Astrocyte of the hippocampus (primary cell): Measurements from ENCODE around the gene CDKL4.
"Not testable (repeated sequence)": the region's sequence is repeated elsewhere in the genome, so short reads cannot be mapped to it uniquely, and the experiment has no call there.

Experiments
- DNase-seq: peaks from one replicate; pipeline ENCODE4 v3.0.0; 2011; ENCODE audit warnings: low read depth, low spot score

CDKL4 gene

DNA sequence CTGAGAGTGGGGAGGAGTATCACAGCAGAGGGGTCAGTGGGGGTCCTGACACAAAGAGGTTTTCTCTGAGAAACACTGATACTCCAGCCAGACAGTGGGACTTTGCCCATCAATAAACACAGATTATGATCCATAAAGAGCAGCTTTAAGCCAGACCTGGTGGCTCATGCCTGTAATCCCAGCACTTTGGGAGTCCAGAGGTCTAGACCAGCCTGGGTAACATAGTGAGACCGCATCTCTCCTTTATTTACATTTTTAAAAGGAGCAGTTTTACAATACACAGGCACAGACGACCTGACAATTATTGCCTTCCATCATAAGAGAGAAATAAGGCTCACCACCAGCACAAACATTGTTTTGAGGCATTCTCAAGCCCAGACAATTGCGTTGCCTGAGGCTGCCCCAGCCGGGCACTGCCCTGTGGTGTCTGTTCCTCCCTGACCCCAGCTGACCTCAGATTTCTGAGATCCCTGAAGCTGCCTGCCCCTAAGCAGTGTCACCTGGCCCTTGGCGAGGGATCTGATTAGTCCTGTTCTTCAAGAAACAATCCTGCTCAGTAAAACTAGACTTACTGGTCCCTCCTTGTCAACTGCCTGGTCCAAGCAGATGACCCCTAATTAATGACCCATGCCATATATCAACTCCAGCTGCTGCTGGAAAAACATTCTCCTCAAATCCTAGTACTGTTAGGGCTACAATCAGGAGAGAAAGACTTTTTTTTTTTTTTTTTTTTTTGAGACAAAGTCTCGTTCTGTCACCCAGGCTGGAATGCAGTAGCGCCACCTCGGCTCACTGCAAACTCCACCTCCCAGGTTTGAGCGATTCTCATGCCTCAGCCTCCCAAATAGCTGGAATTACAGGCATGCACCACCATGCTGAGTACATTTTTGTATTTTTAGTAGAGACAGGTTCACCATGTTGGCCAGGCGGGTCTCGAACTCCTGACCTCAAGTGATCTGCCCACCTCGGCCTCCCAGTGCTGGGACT, 63.5 kb downstream of the CDKL4 start:
- no peak for DNase-seq

GRCh38 chr2:39178756-39179155, 65.0 kb downstream of the CDKL4 start:
- DNase-seq = no peak

DNA sequence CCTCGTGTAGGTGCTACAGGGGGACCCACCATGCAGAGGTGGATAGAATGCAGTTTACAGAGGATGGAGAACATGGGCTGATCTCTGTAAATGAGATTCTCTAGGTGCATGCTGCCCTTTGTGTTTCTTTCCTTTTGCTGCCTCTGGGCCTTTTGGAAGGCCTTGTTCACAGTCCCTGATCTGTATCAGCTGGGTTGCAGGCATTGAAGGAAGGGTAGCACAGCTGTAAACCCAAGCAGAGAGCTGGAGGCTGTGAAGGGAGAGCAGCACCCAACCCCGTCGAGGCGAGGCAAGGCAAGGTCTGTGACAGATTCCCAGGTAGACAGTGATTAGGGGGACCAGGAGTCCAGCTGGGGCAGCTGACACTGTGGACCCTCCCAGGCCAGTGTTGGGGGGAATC, 66.8 kb downstream of the CDKL4 start:
- DNase-seq = no peak

DNA sequence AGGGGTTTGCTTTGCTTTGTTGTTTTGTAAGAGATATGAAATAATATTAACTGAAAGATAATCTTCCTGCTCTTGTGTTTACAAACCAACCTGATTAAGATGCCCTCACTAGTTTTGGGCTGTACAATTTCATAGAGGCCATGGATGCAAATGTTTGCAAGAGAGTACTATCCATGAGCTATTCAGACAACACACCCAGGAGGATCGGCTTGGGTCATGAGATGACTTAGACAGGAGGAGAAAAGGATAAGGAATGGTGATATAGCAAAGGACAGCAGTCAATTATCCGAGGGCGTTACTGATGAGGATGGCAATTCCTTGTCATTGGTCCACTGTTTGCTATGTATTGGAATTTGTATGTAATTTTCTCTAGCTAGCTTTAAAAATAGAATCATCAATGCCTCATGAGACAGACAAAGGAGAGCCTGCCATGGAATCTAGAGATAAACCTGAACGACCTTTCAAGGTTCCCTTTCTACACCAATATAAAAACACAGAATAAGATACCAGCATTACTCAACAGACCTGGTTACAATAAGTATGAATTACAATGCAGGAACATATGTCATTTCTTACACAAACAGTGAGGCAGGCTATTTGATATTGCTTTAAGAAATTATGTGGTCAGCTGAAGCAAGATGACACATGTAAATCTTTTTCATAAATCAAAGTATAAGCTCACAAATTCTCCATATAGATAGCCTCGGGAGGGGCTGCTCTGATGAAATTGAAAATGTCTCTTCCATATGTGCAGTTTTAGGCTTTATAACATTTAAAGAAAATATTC, 68.6 kb downstream of the CDKL4 start:
- no peak for DNase-seq

DNA sequence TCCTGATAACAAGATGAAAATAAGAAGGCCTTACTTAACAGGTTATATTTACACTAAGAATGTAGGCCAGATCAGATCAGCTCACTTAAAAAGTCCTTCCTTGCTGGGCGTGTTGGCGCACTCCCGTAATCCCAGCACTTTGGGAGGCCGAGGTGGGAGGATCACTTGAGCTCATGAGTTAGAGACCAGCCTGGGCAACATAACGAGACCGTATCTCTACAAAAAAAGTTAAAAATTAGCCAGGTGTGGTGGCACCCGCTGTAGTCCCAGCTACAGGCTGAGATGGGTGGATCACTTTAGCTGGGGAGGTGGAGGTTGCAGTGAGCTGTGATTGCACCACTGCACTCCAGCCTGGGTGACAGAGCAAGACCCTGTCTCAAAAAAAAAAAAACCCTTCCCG, 69.7 kb downstream of the CDKL4 start:
- DNase-seq = no peak

DNA sequence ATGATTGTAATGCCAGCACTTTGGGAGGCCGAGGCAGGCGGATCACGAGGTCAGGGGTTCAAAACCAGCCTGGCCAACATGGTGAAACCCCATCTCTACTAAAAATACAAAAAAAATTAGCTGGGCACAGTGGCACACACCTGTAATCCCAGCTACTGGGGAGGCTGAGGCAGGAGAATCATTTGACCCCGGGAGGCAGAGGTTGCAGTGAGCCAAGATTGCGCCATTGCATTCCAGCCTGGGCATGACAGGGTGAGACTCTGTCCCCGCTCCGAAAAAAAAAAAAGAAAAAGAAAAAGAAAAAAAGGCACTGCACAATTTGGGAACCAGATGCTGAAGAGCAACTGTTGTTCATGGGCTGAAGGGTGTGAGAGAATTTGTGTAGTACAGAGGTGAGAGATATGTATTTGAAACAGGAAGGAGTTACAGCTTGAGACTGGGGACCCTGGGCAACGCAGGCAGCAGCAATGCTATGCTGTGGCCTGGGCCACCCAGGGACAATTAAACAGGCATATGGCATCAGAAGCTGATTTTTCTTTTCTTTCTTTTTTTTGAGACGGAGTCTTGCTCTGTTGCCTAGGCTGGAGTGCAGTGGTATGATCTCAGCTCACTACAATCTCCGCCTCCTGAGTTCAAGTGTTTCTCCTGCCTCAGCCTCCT, 71.6 kb downstream of the CDKL4 start:
- DNase-seq = not testable (repeated sequence)

GRCh38 chr2:39171621-39172020, 72.1 kb downstream of the CDKL4 start:
- no peak for DNase-seq

DNA sequence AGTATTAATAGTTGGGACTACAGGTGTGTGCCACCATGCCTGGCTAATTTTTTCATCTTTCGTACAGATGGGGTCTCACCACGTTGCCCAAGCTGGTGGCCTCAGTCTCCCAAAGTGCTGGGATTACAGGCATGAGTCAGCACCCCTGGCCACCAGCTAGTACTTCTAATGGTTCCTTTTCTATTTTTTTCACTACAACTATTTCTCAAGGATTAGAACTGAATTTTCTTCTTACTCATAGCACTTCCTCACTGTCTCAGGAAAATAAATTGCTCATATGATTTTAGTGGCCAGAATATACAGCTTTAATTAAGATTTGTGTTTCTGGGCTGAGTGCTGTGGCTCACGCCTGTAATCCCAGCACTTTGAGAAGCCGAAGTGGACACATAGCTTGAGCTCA, 79.7 kb downstream of the CDKL4 start:
- no peak for DNase-seq

DNA sequence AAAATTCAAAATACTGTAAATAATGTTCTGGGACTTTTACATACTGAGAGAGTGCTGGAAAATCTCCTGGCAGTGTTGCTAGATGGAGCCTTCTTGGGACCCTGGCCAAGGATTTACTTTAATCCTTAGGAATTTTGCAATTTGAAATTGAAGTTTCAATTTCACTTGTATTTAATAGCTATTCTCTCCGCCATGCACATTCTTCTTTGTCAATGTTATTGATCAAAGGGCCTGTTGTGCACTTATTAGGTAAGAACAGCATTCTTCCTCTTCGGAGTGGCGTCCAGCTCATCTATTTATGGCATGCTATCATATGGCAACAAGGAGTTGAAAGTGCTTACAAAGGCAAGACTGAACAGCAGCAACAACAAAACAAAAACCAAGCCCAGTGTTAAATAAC, 82.8 kb downstream of the CDKL4 start:
- peak; percentile 47 for DNase-seq

- no peak for DNase-seq
These were observed 84.5 kb downstream of the CDKL4 start for GRCh38 chr2:39159283-39159682.

DNA sequence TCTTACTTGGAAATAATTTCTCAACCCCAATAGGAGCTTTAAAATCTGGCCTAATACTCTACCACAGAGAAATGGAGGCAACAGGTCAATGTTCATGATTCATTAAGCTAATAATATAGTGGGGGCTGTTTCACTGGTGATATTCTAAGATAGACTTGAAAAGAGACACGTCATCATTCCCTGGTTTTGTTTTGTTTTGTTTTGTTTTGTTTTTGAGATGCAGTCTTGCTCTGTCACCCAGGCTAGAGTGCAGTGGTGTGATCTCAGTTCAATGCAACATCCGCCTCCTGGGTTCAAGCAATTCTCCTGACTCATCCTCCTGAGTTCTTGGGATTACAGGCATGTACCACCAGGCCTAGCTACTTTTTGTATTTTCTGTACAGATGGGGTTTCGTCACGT, 85.4 kb downstream of the CDKL4 start:
- peak; percentile 2 for DNase-seq

DNA sequence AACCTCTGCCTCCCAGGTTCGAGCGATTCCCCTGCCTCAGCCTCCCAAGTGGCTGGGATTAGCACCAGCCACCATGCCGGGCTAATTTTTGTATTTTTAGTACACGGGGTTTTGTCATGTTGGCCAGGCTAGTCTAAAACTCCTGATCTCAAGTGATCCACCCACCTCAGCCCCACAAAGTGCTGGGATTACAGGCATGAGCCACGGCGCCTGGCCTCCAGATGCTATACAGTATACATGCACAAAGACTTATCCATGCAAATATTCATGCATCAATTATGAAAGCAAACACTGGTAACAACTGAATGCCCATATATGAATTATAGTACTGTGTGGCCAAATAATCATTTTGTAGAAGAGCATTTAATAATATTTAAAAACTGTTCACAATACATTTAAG, 86.9 kb downstream of the CDKL4 start:
- DNase-seq = no peak

GRCh38 chr2:39156107-39156506, 87.7 kb downstream of the CDKL4 start:
- DNase-seq = no peak

GRCh38 chr2:39155573-39155972, 88.2 kb downstream of the CDKL4 start:
- not testable (repeated sequence) for DNase-seq

GRCh38 chr2:39154944-39155343, 88.8 kb downstream of the CDKL4 start:
- DNase-seq = no peak

DNA sequence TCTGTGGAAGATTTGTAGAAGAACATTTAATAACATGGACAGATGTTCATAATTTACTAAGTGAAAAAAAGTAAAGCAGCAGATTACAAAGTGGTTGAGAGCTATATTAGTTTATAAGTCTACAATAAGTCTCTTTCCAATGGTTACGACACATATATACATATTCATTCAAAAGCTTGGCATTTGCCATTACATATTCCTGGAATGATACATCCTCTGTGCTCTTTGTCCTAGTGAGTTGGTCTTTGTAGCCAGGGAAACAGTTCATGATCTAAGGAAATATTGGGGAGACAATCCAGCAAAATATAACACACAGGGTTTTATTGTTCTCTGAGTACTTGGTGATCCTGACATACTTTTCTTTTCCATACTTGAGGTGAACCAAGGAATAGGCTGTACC, 90.5 kb downstream of the CDKL4 start:
- DNase-seq = no peak

DNA sequence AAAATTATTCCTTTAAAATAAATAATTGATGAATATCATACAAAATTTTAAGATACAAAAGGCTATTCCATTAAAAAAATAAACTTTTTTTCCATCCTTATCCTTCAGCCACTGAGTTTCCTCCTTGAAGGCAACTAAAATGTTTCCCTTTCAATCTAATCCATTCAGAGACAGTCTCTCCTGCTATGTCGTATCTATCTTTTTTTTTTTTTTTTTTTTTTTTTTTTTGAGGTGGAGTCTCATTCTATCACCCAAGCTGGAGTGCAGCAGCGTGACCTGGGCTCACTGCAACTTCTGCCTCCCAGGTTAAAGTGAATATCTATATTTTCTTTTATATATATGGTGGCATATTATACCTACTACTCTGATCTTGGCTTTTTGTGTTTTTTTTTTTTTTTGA, 91.3 kb downstream of the CDKL4 start:
- DNase-seq = no peak

DNA sequence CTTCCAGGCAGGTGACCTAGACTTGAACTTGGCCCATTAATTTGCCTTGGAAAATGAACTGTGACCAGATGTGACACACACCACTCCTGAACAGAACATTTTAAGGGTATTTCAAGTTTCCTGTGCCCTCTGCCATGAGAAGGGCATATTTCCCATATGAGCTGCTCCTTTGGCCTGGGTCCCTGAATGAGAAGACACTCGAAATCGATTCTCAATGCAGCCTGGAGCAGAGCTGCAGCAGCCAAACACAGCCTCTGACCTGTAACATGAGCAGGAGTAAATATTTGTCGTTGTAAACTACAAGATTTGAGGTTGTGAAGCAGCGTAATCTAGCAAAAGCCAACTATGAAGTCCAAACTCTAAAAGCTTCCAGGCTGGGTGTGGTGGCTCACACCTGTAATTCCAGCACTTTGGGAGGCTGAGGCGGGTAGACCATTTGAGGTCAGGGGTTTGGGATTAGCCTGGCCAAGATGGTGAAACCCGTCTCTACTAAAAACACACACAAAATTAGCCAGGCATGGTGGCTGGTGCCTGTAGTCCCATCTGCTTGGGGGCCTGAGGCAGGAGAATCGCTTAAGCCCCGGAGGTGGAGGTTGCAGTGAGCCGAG, 92.8 kb downstream of the CDKL4 start:
- no peak for DNase-seq

DNA sequence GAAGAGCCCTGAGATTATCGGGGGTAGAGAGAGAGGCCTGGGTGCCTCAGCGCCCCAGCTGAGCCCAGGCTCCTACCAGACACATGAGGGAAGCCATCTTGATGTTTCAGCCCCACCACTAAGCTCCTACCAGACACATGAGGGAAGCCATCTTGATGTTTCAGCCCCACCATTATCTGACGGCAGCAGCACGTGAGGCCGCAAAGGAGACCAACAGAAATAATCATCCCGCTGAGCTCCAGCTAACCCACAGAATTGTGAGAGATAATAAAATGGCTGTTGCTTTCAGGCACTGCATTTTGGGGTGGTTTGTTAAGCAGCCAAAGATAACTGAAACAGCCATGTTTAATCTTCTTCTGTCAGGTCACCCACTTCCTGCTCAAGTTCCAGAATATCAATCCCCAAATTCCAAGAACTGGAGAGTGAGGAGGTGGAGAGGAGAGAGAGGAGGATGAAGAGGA, 93.6 kb downstream of the CDKL4 start:
- DNase-seq = no peak

DNA sequence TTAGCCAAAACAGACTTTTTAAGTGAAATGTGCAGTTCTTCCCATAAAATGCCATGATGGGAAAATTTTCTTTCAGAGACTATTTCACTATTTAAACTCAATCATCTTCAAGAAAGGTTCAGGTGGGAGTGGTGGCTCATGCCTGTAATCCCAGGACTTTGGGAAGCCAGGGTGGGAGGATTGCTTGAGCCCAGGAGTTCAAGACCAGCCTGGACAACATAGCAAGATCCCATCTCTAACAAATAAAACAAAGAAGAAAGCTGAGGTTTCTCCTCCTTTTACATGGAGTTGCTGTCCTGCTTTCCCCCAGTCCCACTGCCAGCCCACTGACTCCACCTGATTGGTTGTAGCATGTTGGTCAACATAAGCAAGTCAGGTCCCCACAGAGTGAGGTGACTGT, 97.1 kb downstream of the CDKL4 start:
- DNase-seq = no peak

DNA sequence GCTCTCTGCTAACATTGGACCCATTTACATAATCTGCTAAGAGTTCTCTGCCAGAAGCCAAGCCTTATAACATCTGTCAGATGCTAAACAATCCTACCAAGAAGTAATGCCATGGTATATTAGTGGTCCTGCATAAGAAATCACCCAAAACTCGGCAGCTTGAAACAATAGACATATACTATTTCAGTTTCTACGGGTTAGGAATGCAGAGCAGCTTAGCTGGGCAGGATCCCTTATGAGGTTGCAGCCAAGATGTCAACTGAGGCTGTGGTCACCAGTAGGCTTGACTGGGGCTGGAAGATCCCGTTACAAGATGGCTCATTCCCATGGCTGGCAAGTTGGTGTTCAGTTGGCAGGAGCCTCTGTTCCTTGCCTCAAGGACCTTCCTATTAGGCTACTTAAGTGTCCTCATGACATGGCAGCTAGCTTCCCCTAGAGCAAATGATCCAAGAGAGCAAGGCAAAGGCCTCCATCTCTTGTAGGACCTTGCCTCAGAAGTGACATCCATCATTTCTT, 97.8 kb downstream of the CDKL4 start:
- no peak for DNase-seq
